EH (cell line): ENCODE data around the gene DENND6B.
"Not testable (repeated sequence)": the region's sequence is repeated elsewhere in the genome, so short reads cannot be mapped to it uniquely, and the experiment has no call there.

ENCODE experiments used
- DNase-seq: peaks from one replicate; pipeline ENCODE4 v3.0.0-alpha.2; 2015; ENCODE audit warnings: low read depth

The DENND6B gene

DNA sequence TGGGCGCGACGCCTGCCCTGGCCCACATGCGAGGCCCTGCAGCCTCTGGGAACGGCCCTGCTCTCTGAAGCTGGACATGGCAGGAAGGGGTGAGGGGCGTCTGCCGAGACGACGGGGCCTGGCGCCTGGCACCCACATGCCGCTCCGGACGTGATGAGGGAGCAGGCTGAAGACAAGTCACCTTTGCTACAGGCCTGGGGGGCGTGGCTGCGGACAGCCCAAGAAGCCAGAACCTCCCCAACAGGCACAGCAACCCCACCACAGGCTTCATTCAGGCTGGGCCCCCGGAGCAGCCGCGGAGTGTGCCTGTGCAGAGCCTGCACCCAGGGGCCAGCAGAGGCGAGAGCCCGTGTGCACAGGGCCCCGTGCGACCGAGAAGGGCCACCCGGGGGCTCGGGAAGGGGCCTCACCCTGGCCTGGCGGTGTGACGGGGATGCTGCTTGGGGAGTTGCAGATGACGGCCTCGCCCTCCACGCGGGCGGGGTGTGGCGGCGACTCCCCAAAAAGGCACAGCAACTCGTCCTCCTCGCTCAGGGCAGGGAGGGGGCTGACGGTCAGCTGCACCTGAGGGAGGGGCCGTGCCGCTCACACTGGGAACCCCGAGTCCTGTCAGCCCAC, 40.0 kb downstream of the DENND6B start:
- no peak for DNase-seq

DNA sequence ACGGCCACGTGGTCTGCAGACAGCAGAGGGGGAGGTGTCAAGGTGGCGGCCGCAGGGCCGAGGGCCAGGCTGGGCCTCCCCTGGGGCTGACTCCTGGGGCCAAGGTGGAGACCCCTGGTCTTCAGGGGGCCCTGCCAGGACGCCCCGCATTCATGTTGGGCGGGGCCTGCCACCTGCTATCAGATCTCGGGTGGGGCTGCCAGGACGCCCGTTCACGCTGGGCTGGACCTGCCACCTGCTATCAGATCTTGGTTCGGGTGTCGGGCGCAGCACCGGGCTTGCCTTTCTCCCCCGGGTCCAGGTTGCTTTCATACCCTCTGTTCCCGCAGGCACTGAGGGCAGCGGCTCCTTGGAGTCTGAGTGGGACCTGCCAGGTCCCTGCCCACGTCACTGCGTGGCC, 40.5 kb downstream of the DENND6B start:
- no peak for DNase-seq

DNA sequence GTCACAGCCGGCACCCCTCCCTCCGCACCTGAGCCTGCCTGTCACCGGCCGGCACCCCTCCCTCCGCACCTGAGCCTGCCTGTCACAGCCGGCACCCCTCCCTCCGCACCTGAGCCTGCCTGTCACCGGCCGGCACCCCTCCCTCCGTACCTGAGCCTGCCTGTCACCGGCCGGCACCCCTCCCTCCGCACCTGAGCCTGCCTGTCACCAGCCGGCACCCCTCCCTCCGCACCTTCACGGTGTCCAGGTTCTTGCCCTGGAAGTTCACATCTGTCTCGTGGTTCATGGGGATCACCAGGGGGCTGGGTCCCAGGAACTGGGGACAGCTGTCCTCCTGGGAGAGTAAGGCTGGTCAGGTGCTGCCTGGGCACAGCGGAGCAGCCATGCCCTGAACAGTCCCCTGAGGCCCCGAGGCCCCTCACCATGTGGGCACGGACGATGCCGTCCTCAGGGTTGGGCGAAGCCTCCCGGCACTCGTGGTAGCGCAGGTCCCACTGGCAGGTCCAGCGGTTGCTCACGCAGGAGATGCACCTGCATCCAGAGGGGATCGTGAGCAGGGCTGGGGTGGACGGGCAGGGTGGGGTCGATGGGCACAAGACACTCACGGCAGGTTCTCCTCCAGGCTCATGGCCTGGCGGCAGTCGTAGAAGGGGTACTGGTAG, 41.1 kb downstream of the DENND6B start:
- no peak for DNase-seq

DNA sequence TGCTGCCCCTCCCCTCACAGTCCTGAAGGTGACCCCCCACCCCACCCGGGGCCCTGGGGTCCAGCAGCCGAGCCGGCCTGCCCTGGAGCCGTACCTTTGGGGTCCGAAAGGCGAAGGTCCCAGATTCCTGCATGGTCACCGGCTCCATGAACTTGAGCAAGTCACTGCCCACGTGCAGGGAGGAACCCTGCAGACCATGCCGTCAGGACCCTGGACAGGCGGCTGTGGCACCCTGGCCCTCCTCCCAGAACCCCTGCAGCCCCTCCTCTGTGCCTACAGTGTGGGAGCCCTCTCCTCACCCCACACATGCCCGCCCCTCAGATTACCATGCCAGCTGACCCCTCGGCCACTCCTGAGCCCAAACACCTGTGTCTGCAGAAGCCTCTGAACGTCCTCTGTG, 42.3 kb downstream of the DENND6B start:
- no peak for DNase-seq

DNA sequence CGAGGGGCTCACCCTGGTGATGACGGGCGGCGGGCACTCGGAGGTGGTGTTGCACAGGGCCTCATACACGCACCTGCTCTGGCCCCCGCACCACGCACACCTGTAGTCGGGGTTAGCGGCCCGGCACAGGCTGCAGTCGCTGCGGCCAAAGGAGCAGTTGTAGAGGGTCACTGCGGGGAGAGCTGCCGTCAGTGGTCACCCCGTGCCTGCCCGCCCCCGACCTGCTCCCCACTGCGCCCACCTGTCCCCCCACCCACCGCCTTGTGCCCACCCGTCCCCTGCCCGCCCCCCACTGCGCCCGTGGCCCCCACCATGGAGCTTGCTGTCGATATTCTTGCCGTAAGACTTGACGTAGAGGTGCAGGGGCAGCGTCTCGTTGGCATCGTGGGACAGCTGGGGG, 43.0 kb downstream of the DENND6B start:
- no peak for DNase-seq

DNA sequence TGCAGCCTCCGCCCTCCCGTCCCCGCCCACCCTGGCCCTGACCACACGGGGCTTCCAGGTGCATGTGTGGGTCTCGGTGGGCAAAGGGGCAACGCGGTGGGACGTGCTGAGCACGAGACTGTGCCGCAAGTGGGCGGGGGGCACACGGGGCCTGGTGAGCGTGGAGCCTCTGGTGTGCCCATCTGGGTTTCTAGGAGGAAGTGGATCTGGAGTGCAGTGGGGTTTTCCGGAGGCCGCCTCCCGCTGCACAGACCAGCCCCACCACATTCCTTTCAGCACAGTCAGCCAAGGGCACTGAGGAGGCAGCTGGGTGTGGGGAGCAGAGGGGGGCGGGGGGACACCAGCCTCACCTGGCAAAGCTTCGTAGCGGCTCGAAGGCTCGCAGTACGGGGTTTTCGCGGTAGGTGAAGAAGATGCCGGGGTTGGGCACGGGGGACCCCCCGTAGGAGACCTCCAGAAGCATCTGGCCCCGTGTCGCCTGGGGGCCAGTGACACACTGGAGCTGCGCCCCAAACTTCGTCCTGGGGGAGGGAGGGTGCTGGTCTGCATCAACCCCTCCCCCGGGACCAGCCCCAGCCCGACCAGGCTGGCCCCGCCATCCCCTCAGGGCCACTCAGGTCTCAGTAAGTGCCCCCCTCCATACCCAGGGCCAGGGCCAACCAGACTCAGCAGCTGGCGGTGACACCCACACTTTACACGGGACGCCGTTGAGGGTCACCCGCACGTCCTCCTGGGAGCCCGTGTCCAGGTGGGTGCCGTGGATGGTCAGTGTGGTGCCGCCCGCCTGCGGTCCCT, 44.3 kb downstream of the DENND6B start:
- peak; percentile 88 for DNase-seq

DNA sequence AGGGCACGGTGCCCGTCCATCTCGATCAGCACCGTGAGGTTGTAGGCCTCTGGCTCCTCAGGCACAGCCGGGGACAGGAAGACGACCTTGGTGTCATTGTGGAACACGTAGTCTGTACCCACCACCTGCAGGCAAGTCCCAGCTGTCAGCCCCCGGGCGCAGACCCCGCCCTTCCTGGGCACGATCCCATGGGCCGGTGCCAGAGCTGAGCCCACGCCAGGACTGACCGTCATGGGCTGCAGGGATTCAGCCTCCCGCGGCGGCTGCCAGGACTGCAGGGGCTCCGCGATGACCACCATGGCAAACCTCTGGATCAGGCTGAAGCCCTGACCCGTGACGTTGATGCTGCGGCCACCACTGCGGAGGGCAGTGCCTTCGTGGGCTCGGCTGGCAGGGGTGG, 44.9 kb downstream of the DENND6B start:
- no peak for DNase-seq

DNA sequence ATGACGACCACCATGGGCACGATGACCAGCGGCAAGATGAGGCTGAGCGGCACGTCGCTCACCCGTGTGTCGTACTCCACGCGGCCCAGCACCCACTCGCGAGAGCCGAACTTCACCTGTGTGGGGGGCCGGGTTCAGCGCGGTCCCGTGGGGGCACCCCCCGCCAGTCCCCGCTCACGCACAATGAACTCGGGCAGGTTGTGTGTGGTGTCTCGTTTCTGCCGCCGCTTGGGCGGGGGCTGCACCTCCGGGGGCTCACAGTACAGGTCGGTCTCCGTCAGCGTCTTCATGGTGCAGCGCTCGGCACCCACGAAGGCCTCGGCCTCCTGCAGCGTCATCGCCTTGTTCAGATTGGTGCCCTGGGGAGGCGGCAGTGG, 45.4 kb downstream of the DENND6B start:
- no peak for DNase-seq

DNA sequence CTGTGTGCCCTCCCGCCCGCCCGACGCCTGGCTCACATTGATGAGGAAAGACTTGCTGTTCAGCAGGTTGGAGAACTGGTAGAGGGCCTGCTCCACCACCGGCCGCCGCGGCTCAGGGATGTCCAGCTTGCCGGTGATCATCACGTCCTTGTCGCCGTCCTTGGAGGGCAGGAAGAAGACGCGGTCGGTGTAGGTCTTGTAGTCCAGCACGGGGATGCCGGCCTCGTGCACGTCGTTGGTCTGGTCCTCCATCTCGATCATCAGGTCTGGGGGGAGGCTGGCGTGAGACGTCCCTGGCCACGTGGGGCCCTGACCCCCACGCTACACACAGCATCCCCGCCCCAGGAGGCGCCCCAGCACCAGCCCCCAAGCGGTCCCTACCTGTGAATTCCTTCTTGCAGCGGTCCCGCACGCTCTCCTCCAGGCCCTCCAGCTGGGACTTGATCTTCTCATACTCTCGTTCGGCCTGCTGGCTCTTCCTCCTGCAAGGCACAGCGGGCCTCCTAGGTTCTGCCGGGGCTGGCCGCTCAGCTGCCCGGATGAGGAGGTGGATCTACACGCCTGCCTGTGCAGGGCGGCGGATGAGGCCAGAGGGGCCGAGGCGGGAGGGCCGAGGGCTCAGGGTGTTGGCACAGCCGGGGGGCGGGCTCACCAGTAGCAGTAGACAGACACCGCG, 46.0 kb downstream of the DENND6B start:
- DNase-seq = no peak

DNA sequence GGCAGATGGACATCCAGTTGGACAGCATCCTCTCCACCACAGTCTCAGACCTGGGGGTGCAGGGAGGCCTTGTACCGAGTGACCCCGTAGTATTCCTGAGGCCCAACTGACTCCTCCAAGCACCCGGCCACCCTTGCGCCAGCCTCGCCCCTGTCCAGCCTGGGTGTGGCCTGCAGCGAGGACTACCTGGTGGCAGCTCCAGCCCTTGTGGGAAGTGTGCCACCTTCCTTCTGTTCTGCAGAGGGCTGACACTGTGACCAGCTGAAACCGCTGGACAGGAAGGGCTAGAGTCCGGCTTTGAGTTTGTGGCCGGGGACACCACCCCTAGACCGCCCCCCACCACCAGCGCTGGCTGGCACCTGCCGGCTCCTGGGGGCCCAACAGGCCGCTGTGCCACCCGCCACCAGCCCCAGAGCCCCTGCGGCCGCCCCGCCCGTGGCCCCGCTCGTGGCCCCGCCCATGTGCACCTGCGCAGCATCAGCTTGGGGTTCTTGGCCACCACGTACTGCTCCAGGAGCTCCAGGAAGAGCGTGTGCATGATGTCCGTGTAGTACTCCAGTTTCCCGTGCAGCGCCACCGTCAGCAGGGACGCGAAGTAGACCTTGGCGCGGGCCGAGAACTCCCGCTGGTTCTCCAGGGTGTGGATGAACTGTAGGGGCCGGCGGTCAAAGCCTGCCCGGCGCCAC, 46.6 kb downstream of the DENND6B start:
- no peak for DNase-seq

DNA sequence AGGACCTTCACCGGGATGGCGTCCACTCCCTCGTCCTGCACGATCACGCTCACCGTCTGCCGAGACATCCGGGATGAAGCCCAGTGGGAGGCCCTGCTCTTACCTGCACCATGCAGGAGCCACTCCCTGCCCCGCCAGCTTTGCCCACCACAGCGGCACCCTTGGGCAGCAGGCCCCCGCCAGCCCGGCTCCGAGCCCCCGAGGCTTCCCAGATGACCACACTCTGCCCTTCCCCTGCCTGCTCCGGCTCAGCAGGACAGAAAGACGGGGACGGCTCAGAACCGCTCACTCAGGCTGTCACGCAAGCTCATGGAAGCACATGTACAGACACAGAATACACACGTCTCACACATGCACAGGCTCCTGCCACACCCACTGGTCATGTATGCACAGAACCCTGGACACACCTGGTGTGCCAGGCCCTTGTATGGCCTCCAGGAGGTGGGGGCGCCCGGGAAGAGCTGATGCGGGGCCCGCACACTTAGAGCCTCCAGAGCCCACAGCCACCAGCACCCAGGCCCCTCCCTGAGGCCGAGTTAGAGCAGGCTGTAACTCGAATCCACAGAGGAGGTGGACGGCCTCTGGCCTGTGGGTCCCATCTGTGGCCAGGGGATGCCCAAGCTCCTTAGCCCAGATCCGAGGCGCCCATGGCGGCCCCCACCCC, 47.7 kb downstream of the DENND6B start:
- no peak for DNase-seq

DNA sequence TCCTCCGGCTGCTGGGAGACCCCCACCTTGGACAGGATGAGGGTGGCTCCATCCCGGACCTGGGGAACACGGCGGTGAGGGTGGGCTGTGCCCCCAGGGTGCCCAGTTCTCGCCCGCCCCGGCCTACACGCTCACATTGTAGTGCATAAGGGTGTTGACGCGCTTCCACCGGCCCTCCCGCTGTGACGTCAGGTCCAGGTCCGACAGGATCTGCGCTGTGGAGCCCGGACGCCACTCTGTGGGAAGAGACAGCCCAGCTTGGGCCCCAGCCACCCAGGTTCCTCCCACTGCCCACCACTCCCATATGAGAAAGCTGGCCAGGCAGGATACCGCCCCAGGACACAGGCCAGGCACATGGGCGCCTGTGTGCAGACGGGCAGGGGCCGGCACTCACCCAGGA, 48.4 kb downstream of the DENND6B start:
- DNase-seq = no peak

DNA sequence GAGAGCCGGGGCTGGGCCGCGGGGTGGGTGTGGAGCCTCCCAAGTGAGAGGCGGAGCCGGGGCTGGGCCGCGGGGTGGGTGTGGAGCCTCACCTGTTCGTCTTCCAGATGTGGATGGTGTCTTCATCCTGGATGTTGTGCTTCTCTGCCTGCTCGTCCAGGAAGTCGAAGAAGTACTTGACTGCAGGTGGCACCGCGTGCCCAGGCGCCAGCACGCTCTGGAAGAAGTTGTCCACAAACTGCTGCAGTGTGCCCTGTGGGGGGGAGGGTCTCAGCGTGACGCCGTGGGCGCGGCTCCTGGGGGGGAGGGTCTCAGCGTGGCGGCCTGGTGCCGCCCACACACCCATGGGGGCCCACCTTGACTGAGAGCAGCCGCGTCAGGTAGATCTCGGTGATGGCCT, 49.1 kb downstream of the DENND6B start:
- DNase-seq = no peak

DNA sequence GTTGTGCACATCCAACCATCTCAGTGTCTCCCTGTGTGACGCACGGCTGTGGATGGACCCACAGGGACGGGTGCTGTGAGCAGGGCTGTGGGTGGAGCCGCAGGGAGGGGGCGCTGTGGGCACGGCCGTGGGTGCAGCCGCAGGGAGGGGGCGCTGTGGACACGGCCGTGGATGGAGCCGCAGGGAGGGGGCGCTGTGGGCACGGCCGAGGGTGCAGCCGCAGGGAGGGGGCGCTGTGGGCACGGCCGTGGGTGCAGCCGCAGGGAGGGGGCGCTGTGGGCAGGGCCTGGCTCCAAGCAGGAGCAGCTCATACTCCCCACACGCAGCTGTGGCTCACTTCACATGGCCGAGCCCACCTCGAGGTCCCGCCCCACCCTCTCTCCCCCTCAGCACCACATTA, 50.7 kb downstream of the DENND6B start:
- peak; percentile 43 for DNase-seq

DNA sequence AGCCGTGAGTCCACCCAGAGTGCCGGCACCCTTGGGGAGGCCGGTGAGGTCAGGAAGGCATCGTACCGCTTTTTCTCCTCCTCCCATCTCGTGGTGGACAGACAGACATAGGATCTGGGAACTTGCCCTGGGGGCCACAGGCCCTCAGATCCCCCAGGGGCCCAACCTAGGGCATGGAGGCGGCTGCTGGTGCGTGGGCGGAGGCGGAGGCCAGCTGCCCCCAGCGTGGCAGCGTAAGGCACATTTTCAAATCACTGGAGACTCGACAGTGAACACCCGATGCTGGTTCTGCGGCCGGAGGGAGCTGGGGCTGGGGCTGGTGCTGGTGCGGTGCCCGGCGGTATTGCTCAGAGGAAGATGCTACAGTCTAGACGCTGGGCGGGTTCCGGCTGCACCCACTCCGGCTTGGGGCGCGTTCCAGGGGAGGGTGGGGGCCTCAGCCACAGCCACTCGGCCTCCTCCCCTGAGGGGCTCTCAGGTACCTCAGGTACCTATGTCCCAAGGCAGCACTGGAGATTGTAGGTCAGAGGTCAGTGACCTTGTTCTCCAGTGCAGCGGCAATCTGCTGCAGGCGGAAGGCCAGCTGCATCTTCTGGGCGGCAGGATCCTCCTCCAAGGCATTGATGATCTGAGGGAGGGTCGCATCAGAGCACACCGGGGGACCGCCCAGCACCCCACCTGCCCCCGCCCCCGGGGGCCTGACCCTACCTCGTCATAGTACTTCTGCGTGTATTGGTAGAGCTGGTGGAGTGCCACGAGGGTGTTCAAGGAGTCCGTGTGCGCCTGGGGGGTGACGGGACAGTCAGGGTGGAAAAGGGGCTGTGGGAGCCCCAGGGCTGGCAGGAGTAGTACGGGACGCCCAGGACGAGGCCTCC, 51.4 kb downstream of the DENND6B start:
- no peak for DNase-seq

DNA sequence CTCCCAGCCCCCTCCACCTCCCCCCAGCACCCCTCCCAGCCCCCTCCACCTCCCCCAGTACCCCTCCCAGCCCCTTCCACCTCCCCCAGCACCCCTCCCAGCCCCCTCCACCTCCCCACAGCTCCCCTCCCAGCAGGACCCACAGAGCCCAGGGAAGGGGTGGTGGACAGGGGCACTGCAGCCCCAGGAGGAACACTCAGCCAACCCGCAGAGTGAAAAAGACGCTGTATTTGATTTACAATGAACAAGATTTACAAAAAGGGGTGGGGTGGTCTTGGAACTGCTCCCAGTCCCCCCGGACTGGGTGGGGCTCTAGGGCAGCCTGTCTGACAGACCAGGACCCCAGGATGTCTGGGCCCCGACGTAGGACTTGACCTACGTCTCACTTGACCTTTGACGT, 52.0 kb downstream of the DENND6B start:
- no peak for DNase-seq

DNA sequence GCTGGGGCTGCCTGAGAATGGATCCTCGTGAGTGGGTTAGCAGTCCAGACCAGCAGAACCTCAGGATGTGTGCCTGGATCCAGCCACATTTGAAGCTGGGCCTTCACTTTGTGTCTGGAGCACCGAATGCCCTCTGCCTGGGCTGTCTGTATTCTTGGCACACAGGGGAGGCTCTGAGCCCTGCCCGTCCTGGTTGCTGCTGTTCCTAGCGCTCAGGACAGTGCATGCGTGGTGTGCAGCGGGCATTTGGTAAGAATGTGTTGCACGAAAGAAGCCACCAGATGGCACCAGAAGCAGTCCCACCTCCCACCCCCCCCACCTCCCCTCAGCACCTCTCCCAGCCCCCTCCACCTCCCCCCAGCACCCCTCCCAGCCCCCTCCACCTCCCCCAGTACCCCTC, 52.5 kb downstream of the DENND6B start:
- peak; percentile 63 for DNase-seq

DNA sequence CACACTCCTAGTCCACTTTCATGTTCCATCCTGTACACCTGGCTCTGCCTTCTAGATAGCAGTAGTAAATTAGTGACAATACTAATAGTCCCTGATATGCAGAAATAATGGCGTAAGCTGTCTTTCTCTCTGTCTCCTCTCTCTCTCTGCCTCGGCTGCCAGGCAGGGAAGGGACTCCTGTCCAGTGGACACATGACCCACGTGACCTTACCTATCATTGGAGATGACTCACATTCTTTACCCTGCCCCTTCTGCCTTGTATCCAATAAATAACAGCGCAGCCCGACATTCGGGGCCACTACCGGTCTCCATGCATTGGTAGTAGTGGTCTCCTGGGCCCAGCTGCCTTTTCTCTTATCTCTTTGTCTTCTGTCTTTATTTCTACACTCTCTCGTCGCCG, 53.0 kb downstream of the DENND6B start:
- not testable (repeated sequence) for DNase-seq

DNA sequence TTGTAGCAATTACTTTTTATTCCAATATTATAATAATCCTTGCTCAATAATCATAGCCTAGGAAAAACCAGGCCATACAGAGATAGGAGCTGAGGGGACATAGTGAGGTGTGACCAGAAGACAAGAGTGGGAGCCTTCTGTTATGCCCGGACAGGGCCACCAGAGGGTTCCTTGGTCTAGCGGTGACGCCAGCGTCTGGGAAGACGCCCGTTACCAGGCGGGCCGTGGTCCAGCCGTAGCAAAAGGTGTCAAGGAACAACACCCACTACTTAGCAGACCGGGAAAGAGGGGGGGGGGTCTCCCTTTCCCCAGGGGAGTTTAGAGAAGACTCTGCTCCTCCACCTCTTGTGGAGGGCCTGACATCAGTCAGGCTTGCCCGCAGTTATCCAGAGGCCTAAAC, 53.5 kb downstream of the DENND6B start:
- not testable (repeated sequence) for DNase-seq

DNA sequence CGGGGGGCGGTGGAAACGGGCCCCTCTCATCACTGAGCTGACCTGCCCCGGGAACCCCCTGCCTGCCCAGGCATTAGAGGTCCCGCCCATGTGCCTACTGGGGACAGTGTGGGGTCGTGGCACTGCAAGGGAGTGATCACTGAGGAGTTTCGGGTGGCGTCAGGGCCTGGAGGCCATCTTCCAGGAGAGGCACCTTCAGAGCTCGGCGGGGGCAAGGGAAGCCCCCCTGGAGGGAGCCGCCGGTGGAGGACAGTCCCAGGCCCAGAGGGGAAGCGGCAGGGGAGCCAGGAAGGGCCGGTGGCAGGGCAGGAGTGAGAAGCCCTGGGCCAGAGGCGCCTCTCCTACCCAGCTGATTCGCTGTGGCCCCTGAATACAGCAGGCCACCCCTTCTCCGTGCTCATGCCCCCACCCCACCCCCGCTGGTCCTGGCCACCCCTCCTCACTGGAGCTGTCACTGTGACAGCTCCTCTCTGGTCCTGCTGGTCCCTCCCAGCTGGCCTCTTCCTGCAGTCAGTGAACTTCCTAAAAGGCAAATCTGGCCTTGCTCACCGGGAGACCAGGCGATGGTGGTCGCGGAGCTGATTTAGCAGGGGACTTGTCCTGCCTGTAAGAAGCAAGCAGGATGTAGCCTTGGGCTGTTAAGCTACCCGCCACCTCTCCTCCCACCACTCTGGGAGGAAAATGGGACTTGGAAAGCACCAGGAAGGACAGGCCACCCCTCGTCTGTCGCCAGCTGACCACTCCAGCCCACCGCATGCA, 54.6 kb downstream of the DENND6B start:
- peak; percentile 52 for DNase-seq
